GM19023 (cell line): ENCODE measurements around the gene CNTD1.
"Not testable (repeated sequence)": the region's sequence is repeated elsewhere in the genome, so short reads cannot be mapped to it uniquely, and the experiment has no call there.

Source experiments
- ATAC-seq: cut with Tn5 transposase; IDR thresholded peaks from one replicate; pipeline ENCODE4 v1.9.1; 2021; ENCODE audit warnings: mild to moderate bottlenecking, moderate library complexity; ENCODE audit not compliant: unreplicated experiment

CNTD1 gene

GRCh38 chr17:42798383-42799380, at the start of gene CNTD1, which contains the start of gene COA3:
TSS of gene CNTD1 (plus strand) at chr17:42798861. CDS start at chr17:42799068, 207 bp downstream.
TSS of gene COA3 (minus strand) at chr17:42798704. CDS start at chr17:42798681, 23 bp downstream.
- peak; percentile 84 for ATAC-seq

GRCh38 chr17:42748908-42749798, 49.5 kb upstream of the CNTD1 start:
- no peak for ATAC-seq

GRCh38 chr17:42750739-42751344, 47.8 kb upstream of the CNTD1 start:
- no peak for ATAC-seq

GRCh38 chr17:42751628-42752027, 47.0 kb upstream of the CNTD1 start:
- ATAC-seq, result no peak

- ATAC-seq, result no peak
Observed at GRCh38 chr17:42754782-42755181, 43.9 kb upstream of the CNTD1 start.

- no peak for ATAC-seq
Observed at GRCh38 chr17:42759982-42760651, 38.5 kb upstream of the CNTD1 start.

GRCh38 chr17:42760652-42761581, 37.7 kb upstream of the CNTD1 start, which contains the start of gene RAMP2:
TSS of gene RAMP2 (plus strand) at chr17:42761227. CDS start at chr17:42761262, 35 bp downstream.
- no peak for ATAC-seq

GRCh38 chr17:42761638-42762037, 37.0 kb upstream of the CNTD1 start:
- no peak for ATAC-seq

GRCh38 chr17:42766124-42766523, 32.5 kb upstream of the CNTD1 start:
- no peak for ATAC-seq

GRCh38 chr17:42767512-42767911, 31.1 kb upstream of the CNTD1 start:
- ATAC-seq, result no peak

GRCh38 chr17:42768006-42768405, 30.7 kb upstream of the CNTD1 start:
- ATAC-seq, result not testable (repeated sequence)

- not testable (repeated sequence) for ATAC-seq
Observed at GRCh38 chr17:42769964-42770363, 28.7 kb upstream of the CNTD1 start.

- no peak for ATAC-seq
Observed at GRCh38 chr17:42772945-42773289, 25.7 kb upstream of the CNTD1 start.

GRCh38 chr17:42773290-42774035, 25.2 kb upstream of the CNTD1 start, which contains the start of gene VPS25:
TSS of gene VPS25 (plus strand) at chr17:42773449. CDS start at chr17:42773476, 27 bp downstream.
- ATAC-seq, result no peak

- ATAC-seq, result no peak
Observed at GRCh38 chr17:42774066-42774745, 24.5 kb upstream of the CNTD1 start.

GRCh38 chr17:42775534-42776098, 23.0 kb upstream of the CNTD1 start:
- no peak for ATAC-seq

- no peak for ATAC-seq
Observed at GRCh38 chr17:42778570-42778969, 20.1 kb upstream of the CNTD1 start.
